Fibroblast of villous mesenchyme (primary cell): ENCODE measurements around the gene CDC42EP1. TPM values are rescaled to one million over a fixed set of nuclear protein-coding genes. Genes with fewer than 3 reads are reported as not detected.
A peak's percentile ranks its signal among the peaks of the same experiment; 100 is the strongest.
"Not testable (repeated sequence)": the region's sequence is repeated elsewhere in the genome, so short reads cannot be mapped to it uniquely, and the experiment has no call there.

Experiments
- DNase-seq: peaks from one replicate; pipeline ENCODE4 v3.0.0-alpha.2; 2010; ENCODE audit warnings: low read depth
- H3K4me3 ChIP-seq: 2 replicates; pipeline ENCODE4 v1.5.1; 2011; ENCODE audit warnings: low read depth, mild to moderate bottlenecking, low read length
- CTCF ChIP-seq: IDR thresholded peaks from 2 replicates; pipeline ENCODE4 v1.5.1; 2012; ENCODE audit warnings: low read depth, mild to moderate bottlenecking, low read length; ENCODE audit not compliant: insufficient read depth
- total RNA-seq: library from RNA; depleted of rRNA; stranded (reverse); fragments of >200 nt; gene quantifications from 2 replicates; pipeline ENCODE4 v1.2.3, GENCODE V29; 2012

CDC42EP1 gene
- total RNA-seq, 1 donor, result 22.9 TPM

DNA sequence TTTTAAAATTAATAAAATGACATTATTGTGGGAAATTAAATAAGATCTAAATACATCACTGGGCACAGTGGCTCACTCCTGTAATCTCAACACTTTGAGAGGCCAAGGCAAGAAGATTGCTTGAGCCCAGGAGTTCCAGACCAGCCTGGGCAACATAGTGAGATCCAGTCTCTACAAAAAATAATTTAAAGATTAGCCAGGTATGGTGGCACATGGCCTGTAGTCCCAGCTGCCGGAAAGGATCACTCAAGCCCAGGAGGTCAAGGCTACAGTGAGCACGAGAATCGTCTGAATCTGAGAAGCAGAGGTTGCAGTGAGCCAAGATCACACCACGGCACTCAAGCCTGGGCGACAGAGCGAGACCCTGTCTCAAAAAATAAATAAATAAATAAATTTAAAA lies 25.1 kb upstream of the CDC42EP1 start:
- TF ChIP-seq CTCF, result no peak
- no peak overlapping the region for H3K4me3 ChIP-seq
- DNase-seq, result no peak

DNA sequence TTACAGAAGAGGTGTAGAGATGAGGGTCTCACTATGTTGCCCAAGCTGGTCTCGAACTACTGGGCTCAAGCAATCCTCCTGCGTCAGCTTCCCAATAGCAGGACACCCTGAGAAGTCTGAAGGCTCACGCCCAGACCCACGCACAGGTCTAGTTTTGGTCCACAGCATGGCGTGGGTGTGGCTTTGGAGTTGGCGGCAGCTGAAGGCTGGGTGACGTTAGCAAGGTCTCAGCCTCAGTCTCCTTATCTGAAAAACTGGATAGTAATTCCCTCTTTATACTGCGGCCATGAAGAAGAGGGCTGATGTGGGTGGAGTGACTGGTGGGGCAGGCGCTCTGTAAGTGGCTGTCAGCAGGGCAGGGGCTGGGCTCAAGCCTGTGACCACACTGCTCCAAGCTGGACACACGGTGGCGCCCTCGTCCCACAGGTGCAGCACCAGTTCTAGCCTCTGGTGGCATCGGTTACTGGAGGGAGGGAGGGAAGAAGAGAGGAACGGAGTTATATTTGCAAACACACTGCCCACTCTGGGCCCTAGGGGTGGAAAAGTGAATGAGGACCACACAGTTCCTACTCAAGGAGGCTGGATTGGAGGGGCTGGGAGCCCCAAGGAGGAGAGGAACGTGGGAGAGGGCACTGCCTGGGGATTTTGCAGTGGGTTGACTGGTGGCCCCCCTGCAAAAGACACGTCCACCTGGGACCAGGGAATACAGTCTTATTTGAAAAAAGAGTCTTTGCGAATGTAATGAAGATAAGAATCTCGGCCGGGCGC lies 21.5 kb upstream of the CDC42EP1 start:
- H3K4me3 ChIP-seq, result peak overlapping the region; percentile 18
- TF ChIP-seq CTCF, result peak; percentile 93
- DNase-seq, result peak; percentile 94

DNA sequence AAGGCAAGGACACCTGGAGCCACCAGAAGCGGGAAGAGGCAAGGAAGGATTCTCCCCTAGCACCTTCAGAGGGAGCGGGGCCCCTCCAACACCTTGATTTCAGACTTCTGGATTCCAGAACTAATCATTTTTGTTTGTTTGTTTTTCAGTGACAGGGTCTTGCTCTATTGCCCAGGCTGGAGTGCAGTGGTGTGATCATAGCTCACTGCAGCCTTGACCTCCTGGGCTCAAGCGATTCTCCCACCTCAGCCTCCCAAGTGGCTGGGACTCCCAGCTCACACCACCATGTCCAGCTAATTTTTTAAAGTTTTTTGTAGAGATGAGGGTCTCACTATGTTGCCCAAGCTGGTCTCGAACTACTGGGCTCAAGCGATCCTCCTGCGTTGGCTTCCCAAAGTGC lies 20.5 kb upstream of the CDC42EP1 start:
- not testable (repeated sequence) for H3K4me3 ChIP-seq, DNase-seq

- DNase-seq, H3K4me3 ChIP-seq: not testable (repeated sequence)
These were observed 17.9 kb upstream of the CDC42EP1 start for GRCh38 chr22:37542416-37542815.

- no peak for DNase-seq
- H3K4me3 ChIP-seq, result no peak overlapping the region
- no peak for TF ChIP-seq CTCF
These were observed 17.3 kb upstream of the CDC42EP1 start for GRCh38 chr22:37542959-37543358.

DNA sequence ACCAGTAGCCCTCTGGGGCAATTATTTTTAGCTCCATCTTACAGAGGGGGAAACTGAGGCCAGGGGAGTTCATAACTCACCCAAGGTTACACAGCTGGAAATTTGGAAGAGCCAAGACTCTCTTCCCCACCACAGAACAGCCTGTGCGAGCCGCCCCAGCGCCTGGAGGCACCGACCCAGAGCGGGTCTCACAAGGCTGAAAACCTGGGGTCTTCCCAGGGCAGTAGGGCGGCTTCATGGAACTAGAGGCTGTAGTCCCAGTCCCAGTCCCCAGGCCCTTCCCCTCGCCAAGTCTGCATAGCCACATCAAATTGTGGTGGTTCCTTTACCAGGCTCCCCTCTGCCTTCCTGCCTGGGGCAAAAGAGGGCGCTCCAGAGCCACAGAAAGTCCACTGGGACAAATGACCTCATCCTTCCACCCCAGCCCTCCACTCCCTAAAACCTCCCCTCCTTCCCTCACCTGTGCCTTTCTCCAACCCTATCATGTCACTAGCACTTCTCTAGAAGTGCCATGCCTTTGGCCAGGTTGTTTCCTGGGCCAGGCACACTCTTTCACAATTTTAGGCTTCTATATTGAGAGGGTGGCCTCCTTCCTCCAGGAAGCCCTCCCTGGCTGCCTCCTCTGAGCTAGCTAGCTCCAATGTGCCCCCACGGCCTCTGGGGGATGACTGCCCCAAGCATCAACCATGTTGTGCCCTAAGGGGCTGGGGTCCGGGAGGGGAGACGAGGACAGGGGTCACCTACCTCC lies 15.2 kb upstream of the CDC42EP1 start:
- peak; percentile 95 for TF ChIP-seq CTCF
- H3K4me3 ChIP-seq, result peak overlapping the region; percentile 51
- peak; percentile 71 for DNase-seq

DNA sequence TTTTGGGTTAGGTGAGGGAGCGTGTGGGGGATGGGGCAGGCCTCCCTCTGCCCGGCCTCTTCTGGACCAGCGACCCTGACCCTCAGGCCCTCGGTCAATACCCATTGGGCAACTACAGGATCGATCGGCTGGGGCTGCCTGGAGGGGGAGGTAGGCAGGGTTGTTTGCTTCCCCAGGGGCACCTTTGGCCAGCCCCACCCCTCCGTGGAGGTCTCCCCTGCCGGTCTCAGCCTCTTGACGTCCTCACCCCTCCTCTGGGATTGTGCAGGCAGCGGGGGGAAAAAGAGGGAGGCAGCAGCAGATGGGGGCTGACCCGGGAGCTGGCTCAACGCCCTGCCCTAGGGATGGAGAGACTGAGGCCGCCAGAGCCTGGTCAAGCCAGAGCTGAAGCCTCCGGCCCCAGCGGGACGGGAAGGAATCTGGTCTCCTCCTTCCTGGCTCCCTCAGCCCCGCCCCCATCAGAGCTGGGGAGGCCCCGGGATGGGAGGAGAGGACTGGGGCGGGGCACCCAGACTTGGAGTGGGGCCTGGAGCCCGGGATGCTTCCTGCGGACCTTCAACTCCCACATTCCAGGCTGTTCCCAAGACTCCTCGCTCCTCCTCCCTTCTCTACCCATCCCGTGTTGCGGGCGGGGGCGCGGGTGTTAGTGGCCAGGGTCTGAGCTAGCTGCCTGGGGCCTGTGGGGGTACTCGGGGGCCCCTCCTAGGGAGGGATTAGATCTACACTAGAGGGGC lies 14.4 kb upstream of the CDC42EP1 start:
- peak; percentile 98 for DNase-seq
- H3K4me3 ChIP-seq, result peak overlapping the region; percentile 51
- TF ChIP-seq CTCF, result no peak
